HG02798 (cell line): ENCODE data around the gene ABCA13.

ENCODE experiments used
- ATAC-seq: cut with Tn5 transposase; IDR thresholded peaks from one replicate; pipeline ENCODE4 v1.9.1; 2021; ENCODE audit warnings: mild to moderate bottlenecking; ENCODE audit not compliant: unreplicated experiment, poor library complexity

The ABCA13 gene

GRCh38 chr7:48224042-48224441, 52.8 kb downstream of the ABCA13 start:
- ATAC-seq = no peak

- no peak for ATAC-seq
These were observed 53.8 kb downstream of the ABCA13 start for GRCh38 chr7:48225101-48225500.

GRCh38 chr7:48237354-48237753, 66.1 kb downstream of the ABCA13 start:
- ATAC-seq = no peak

- no peak for ATAC-seq
These were observed 71.6 kb downstream of the ABCA13 start for GRCh38 chr7:48242846-48243245.

- ATAC-seq = no peak
These were observed 73.6 kb downstream of the ABCA13 start for GRCh38 chr7:48244864-48245271.

- ATAC-seq = peak; percentile 76
These were observed 74.7 kb downstream of the ABCA13 start for GRCh38 chr7:48245751-48246472.

GRCh38 chr7:48249166-48249565, 77.9 kb downstream of the ABCA13 start:
- ATAC-seq = no peak

- ATAC-seq = no peak
These were observed 79.2 kb downstream of the ABCA13 start for GRCh38 chr7:48250441-48250951.

GRCh38 chr7:48251766-48252165, 80.5 kb downstream of the ABCA13 start:
- peak; percentile 82 for ATAC-seq

- no peak for ATAC-seq
These were observed 81.7 kb downstream of the ABCA13 start for GRCh38 chr7:48252995-48253394.

GRCh38 chr7:48255046-48255445, 83.8 kb downstream of the ABCA13 start:
- peak; percentile 49 for ATAC-seq

- ATAC-seq = no peak
These were observed 88.4 kb downstream of the ABCA13 start for GRCh38 chr7:48259463-48260280.

- no peak for ATAC-seq
These were observed 90.4 kb downstream of the ABCA13 start for GRCh38 chr7:48261696-48262095.

- ATAC-seq = no peak
These were observed 91.5 kb downstream of the ABCA13 start for GRCh38 chr7:48262606-48263310.

- no peak for ATAC-seq
These were observed 92.0 kb downstream of the ABCA13 start for GRCh38 chr7:48263311-48263650.

- ATAC-seq = no peak
These were observed 97.8 kb downstream of the ABCA13 start for GRCh38 chr7:48269066-48269465.

- no peak for ATAC-seq
These were observed 103.4 kb downstream of the ABCA13 start for GRCh38 chr7:48274662-48275061.

GRCh38 chr7:48279420-48279819, 108.2 kb downstream of the ABCA13 start:
- no peak for ATAC-seq

- ATAC-seq = no peak
These were observed 108.8 kb downstream of the ABCA13 start for GRCh38 chr7:48280100-48280499.

- ATAC-seq = no peak
These were observed 114.1 kb downstream of the ABCA13 start for GRCh38 chr7:48285373-48285772.

- no peak for ATAC-seq
These were observed 115.6 kb downstream of the ABCA13 start for GRCh38 chr7:48286836-48287235.
